NOMO-1 (cell line): ENCODE measurements around the gene ALPL.
A peak's percentile ranks its signal among the peaks of the same experiment; 100 is the strongest.

Source experiments
- DNase-seq, 2 experiments: peaks; one replicate each; lab custom pipeline; 2025; ENCODE audit not compliant: unreplicated experiment in 2 of 2; lab: John Stamatoyannopoulos, UW

Gene ALPL

DNA sequence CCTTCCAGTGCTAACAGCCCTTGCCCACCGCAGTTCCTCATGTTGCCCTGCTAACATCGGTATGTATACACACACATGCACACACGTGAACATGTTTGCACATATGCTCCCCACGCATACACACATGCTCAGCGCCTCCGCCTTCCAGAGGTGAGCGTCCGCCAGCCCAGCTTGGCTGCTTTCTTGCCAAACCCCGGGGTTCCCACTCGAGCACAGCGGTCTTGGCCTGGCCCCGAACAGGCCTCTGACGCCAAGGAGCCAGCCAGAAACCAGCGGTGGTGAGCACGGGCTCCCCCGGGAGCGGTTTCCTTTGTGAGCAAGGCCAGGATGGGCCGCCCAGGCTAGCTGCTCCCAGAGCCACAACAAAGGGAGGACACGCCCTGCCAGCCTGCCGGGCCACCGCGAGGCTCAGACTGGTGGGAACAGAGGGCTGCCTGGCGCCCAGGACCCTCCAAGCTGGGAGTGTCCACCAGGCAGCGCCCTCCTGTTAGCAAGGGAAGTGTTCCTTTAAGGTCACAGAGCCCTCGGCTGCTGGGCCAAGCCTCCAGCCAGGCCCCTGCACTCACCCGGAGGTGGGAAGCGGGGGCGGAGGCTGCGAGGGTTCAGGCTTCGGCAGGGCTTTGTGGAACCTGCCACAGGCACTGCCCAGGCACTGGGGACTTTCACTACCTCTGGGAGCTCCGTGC lies 65.4 kb downstream of the ALPL start:
- no peak for DNase-seq

DNA sequence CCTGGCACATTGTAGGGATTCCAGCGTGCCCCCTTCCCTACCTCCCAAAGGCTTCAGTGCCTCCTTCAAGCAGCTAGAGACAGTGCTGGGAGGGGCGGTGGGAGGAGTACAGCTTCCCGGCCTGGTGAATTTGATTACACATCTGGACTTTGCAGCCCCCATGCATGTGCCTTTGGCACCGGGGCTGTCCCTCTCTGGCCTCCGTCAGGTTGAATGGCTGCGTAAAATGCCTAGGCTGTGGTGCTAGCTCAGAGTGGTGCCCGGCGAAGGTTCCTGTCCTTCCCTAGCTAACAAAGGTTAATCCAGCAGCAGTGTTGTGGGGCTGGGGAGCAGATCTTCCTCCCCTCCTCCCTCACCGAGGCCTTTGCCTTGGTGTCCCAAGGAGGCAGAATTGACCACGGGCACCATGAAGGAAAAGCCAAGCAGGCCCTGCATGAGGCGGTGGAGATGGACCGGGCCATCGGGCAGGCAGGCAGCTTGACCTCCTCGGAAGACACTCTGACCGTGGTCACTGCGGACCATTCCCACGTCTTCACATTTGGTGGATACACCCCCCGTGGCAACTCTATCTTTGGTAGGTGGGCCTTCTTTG lies 66.2 kb downstream of the ALPL start:
- no peak for DNase-seq

DNA sequence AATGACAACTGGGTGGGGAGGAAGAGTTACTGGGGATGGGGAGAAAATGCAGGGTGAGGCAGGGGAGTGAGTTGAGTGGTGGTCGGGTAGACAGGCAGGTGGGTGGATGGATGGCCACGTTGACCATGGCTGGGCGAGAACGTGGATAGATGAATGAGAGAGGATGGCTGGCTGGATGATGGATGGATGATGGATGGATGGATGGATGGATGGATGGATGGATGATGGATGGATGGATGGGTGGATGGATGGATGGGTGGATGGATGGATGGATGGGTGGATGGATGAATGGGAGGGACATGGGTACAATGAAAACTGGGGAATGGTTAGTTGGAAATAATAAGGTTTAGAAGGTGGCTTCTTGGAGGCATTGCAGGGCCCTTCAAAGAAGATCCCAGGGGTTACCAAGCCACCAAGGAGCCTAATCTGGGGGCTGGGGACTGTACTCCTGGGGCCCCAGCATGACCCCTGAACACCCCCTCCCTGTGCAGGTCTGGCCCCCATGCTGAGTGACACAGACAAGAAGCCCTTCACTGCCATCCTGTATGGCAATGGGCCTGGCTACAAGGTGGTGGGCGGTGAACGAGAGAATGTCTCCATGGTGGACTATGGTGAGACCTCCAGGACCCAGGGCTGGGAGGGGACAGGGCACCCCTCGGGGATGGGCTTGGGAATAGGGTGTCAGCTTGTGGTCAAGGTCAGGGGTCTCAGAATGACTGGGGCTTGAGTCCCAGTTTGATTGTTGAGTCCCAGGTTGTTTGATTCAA lies 67.0 kb downstream of the ALPL start:
- DNase-seq = no peak

DNA sequence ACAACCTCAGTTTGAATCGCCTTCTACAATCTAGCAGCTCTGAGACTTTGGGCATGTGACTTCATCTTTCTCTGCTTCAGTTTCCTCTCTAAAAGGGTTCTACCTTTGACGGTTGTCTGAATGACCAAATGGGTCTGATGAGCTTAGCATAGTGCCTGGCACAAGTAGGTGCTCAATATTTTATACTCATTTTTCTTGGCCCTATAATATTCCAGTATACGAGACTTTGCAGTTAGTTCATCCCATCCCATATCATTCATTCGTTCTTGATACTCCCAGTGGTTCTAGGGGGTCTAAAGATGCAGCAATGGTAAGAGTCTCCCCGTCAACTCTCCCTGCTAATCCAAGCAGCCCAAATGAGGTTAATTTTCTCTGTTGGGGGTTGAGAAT lies 67.6 kb downstream of the ALPL start:
- DNase-seq = no peak

DNA sequence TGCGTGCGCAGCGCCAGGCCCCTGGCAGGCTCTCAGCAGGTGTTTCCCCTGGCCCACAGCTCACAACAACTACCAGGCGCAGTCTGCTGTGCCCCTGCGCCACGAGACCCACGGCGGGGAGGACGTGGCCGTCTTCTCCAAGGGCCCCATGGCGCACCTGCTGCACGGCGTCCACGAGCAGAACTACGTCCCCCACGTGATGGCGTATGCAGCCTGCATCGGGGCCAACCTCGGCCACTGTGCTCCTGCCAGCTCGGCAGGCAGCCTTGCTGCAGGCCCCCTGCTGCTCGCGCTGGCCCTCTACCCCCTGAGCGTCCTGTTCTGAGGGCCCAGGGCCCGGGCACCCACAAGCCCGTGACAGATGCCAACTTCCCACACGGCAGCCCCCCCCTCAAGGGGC lies 68.1 kb downstream of the ALPL start:
- DNase-seq = no peak

DNA sequence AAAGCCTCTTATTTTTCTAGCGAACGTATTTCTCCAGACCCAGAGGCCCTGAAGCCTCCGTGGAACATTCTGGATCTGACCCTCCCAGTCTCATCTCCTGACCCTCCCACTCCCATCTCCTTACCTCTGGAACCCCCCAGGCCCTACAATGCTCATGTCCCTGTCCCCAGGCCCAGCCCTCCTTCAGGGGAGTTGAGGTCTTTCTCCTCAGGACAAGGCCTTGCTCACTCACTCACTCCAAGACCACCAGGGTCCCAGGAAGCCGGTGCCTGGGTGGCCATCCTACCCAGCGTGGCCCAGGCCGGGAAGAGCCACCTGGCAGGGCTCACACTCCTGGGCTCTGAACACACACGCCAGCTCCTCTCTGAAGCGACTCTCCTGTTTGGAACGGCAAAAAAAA lies 68.7 kb downstream of the ALPL start:
- no peak for DNase-seq

DNA sequence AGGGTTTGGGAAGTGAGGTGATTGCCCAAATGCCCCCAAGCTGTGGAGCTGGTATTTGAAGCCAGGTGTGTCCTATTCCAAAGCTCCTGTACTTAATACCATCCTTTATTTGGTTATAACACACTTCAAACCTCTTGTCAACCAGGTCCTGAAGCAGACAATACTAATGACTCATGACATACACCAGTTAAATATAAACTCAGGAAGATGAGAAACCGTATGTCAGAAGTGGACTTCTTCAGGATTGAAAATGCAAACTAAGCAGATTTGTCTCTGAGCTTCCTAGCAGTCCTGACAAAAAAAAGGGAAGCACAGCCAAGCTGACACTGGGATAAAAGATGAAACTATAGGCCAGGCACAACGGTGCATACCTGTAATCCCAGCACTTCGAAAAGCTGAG lies 70.6 kb downstream of the ALPL start:
- no peak for DNase-seq

DNA sequence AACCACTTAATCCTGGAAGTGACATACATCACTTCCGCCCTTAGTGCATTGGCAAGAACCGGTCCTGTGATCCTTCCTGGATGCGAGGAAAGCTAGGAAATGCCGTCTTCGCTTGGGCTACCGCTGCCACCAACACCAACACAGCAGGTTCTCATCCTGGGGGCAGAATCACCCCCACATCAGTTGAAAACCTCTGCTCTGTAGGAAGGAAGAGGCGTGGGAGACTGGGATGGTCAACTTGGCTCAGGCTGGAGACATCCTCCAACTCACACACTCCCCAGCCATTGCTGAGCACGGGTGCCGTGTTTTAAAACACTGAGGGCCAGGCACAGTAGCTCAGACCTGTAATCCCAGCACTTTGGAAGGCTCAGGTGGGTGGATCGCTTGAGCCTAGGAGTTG lies 74.9 kb downstream of the ALPL start:
- DNase-seq = no peak

DNA sequence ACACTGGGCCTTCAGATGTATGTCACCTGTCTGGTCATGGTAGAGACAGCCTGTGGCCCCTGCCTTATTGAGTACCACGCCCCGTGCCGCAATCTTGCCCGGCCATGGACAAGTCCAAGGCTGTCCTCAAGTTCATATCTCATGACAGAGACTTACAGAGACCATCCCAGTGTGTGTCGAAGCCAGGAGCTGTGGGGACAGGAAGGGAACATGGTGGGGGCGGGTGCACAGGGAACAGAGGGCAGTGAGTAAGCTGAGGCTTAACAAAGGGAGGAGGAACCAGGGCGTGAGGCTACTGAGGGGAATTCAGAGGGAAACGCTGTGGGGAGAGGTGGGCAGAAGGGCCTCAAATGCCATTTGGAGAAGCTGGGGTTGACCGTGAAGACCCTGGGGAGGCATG lies 75.8 kb downstream of the ALPL start:
- DNase-seq = no peak

DNA sequence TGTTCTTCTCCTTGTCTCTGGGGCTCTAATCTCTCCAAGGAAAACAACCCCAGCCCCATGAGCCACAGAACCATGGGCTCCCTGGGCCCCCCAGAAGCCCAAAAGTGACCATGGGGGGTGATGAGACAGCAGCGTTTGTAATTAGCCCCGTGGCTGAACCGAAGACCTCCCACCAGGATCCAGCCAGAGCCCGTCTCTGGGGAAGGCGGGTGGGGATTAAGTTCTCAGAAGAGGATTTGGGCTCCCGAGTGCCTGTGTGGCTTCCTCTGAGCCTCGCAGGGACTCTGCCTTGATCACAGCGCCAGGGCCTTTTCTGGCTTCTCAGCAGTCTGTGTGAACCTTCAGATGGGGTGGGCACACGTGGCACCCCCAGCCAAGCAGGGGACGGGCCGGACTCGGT lies 77.0 kb downstream of the ALPL start:
- DNase-seq = no peak

DNA sequence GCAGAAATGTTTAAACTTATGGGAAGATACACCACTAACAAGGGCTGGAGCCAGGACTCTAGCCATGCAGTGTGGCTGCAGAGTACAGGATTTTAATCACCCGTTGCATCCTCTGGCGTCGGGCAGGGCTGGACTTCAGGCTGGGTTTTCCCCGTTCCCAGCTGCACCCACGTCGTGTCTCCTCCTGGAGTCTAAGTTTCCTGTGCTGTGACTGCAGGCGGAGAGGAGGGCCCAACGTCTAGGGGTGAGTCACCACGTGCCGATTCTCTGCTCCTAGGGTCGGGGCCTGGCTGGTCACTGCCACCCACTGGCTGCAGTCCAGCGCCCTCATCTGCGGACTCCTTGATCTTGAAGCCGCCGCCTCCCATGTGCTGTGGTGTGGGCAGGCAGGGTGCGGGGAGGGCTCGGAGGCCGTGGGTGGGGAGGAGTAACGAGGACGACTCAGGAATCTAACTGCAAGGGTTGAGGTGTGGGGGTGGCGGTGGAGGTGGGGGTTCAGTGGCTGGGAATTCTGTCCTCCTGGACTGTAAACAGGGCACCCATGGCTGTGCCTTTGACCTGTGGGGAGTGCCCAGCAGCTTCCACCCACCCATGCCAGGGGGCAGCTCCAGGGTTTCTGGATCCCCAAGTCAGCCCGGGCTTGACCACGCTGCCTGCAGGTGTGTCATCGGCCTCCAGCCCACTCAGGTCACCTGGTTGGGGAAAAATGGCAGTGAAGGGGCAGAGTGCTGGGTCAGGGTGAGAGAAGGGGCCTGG lies 77.8 kb downstream of the ALPL start:
- DNase-seq = no peak

DNA sequence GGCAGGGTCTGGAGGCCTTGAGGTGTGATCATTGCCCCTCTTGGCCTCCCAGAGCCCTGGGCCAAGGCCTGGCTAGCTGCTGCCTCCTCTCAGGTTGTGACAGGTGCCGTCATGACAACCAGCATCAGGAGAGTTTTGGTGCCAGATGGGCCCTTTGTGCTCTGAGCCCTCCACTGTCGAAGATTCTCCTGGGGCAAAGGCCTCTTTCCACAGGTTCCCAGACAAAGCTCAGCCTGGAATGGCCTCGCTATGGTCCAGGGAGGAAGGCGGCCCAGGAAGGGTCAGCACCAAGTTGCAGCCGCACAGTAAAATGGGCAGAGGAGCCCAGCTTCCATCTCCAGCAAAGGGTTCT lies 78.4 kb downstream of the ALPL start:
- no peak for DNase-seq

DNA sequence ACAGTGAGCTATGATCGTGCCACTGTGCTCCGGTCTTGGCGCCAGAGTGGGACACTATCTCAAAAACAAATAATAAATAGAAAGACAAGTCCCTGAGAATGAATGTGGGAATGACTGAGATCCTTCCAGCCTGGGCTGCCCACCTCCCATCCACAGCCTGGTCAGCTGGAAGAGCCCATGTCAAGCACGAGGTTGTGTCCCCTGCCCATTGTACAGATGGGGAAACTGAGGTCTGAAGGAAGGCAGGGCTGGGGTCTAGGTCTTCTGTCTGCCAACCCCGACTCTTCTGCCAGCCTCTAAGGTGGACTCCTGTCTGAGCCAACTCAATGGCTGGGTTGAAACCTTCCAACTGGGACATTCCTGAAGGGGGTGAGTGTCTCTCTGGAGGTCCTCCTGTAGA lies 80.4 kb downstream of the ALPL start:
- DNase-seq = no peak

DNA sequence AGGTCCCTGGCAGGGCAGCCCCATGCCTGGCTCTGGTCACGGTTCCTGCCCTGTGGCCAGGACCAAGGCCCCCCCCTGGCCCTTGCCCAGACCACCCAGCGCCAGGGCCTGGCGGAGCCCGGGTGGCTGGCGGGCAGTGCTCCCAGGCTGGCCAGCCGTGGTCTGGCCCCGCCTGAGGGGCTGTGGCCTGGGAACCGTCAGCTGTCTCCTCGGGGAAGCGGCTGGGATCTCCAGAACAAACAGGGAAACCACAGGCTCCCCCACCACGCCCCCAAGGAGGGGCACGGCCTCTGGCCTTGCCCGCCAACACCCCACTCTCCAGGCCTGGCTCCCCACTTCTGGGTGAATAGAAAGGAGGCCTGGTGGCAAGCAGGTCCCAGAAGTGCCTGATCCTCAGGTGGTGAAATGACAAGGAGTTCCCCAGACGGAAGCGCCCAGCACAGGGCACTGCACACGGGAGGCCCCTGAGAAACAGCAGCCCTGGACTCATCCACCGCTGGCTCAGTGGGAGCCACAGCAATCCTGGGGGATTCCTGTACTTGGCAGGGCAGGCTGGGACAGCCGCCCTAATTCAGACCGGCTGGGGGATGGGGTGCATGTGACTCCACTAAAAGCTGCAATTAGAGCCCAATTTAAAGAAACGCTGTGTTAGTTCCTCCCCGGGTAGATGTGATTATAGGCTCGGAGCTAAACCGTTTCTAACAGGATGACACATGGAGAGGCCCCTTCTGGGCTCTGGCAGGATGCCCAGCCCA lies 81.1 kb downstream of the ALPL start:
- DNase-seq = peak; percentile 64 to 67

DNA sequence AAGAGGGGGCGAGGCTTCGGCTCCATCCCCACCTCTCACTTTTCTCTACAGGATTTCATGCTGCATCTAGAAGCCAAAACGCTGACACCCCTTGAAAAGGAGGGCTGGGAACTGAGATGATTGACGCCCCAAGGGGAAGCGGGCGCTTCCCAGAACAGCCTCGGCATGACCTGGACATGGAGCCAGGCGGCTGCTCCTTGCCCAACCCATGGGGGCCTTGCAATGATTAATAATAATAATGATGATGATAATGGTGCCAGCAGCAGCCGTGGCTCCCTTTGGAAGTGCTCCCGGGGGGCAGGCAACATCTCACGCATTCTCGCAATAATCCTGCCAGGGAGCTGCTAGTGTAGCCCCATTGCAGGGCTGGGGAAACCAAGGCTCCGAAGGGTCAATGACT lies 81.7 kb downstream of the ALPL start:
- DNase-seq = peak; percentile 19 to 57

DNA sequence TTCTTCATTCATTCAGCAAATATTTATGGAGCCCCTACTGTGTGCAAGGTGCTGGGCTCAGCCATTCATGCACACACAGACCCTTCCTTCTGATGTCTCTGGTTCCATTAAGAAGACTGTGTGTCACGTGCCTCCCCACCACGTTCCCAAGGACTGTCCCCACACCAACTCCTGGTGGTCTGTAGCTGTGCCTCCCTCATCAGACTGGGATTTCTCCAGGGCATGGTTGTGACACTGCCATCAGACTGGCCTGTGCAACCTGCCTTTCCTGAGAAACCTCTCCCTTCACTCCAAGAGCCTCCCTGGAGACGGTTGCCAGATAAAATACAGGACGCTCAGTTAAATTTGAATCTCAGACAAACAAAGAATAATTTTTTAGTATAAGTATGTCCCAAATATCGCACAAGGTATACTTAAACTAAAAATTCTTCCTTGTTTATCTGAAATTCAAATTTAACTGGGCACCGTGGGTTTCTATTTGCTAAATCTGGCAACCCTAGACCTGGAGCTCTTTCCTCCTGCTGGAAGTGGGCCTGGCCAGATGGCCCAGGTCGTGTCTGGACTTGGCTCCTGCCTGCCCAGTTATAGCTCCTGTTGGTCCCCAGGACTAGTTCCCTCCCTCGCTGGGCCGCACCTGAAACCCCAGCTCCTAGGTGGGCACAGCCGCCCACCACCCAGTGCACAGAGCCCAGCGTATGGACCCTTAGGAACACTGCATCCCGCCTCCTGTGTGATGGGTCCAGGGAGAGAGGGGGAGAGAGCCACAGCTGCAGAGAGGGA lies 83.1 kb downstream of the ALPL start:
- no peak for DNase-seq

DNA sequence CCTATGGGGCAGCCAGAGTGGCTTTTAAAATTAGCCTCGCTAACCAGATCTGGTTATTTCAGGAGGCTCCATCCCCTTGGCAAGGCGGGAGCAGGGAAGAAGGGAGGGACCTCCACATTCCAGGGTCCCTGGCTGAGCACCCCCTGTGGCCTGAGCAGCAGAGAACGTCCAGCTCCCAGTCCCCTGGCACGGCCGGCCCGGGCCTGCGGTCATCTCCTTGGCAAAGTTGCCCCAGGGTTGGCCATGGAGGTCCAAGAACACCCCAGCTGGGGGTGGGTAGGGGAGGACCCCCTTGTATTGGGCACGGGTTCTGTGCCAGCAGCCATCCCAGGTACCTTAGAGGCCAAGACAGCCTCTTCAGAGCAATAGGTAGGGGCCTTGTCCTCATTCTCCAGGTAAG lies 84.0 kb downstream of the ALPL start:
- DNase-seq = no peak

DNA sequence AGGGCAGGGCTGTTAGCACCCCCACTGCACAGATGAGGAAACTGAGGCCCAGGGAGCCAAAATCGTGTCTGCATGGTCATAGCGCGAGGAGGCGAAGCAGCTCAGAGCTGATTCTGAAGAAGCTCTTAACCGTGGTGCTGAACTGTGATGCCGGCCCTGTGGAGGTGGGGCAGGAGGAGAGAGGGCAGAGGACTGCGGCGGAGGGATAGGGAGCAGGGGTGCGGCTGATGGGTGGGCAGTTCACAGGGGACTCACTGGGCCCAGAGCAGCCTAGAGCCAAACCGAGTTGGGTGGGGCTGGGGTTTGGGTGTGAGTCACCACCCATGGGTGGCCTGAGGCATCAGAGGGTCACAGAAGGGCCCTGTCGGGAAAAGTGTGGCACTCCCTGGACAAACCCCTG lies 85.3 kb downstream of the ALPL start:
- DNase-seq = no peak

DNA sequence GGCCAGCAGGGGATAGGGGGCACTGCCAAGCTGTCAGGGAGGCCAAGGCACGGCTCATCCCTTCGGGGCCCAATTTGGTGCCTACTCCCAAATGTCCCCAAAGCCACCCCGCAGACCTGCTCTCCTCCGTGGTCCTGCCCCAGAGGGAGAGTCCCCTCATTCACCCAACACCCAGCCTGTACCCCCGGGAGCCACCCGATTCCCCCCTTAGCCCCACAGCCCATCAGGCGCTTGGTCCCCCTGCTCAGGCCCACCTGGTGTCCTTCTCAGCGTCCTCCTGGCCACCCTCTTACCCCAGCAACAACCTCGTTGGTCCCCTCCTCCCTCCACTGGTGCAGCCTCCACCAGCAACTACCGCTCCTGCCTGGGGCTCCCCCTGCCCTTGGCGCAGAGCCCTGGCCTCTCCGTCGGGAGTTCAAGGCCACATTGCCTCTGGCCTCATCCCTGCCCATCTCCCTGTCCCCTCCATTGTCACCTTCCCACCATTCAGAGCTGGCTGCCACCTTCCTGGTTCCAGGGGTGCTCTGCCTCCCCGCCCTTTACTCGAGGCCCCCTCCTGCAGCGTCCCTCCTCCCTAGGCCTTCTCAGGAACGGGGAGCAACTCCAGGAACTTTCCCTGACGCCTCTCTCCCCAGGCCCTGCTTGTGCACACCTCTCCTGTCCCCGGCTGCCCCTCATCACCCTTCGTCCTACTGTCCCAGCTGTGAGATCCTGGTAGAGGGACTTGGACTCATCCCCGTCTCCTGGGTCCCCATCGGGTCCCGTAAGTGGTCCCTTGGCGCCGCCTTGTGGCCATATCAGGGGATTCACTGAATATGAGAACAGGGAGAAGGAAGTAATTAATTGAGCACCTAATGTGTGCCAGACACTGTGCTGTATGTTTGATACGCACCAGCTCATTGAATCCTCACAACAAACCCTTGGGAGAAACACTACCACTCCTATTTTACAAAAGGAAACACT lies 86.0 kb downstream of the ALPL start:
- DNase-seq = peak in 1 of 2 experiments; percentile 45
